Fibroblast of the aortic adventitia (primary cell): Measurements from ENCODE around the gene U2AF2. TPM values are rescaled to one million over a fixed set of nuclear protein-coding genes. Genes with fewer than 3 reads are reported as not detected.

ENCODE experiments used
- DNase-seq: peaks from one replicate; pipeline ENCODE4 v3.0.0-alpha.2; 2010; ENCODE audit warnings: low read depth
- H3K4me3 ChIP-seq: 2 replicates; pipeline ENCODE4 v1.5.1; 2011; ENCODE audit warnings: low read depth, mild to moderate bottlenecking, control low read depth, low read length, moderate library complexity
- total RNA-seq: library from RNA; depleted of rRNA; stranded (reverse); fragments of >200 nt; gene quantifications from 2 replicates; pipeline ENCODE4 v1.2.3, GENCODE V29; 2012; ENCODE audit warnings: low replicate concordance
- TF ChIP-seq, protein P1 (sequence below): IDR thresholded peaks from 2 replicates; pipeline ENCODE4 v1.5.1; 2011; ENCODE audit warnings: mild to moderate bottlenecking, low read length, control low read depth, inconsistent platforms; ENCODE audit not compliant: insufficient read depth

U2AF2 gene
- total RNA-seq, 1 donor: 71.4 TPM

GRCh38 chr19:55643003-55643886 is 11.6 kb upstream of the U2AF2 start, which contains the start of gene ZNF581:
ZNF581 (plus strand) TSS chr19:55643649; CDS start chr19:55644572, 923 bp downstream.
- H3K4me3 ChIP-seq: peak within 1 kb of the TSS; percentile 75
- peak; percentile 76 for DNase-seq
- TF ChIP-seq, protein P1, sequence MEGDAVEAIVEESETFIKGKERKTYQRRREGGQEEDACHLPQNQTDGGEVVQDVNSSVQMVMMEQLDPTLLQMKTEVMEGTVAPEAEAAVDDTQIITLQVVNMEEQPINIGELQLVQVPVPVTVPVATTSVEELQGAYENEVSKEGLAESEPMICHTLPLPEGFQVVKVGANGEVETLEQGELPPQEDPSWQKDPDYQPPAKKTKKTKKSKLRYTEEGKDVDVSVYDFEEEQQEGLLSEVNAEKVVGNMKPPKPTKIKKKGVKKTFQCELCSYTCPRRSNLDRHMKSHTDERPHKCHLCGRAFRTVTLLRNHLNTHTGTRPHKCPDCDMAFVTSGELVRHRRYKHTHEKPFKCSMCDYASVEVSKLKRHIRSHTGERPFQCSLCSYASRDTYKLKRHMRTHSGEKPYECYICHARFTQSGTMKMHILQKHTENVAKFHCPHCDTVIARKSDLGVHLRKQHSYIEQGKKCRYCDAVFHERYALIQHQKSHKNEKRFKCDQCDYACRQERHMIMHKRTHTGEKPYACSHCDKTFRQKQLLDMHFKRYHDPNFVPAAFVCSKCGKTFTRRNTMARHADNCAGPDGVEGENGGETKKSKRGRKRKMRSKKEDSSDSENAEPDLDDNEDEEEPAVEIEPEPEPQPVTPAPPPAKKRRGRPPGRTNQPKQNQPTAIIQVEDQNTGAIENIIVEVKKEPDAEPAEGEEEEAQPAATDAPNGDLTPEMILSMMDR: no peak

DNA sequence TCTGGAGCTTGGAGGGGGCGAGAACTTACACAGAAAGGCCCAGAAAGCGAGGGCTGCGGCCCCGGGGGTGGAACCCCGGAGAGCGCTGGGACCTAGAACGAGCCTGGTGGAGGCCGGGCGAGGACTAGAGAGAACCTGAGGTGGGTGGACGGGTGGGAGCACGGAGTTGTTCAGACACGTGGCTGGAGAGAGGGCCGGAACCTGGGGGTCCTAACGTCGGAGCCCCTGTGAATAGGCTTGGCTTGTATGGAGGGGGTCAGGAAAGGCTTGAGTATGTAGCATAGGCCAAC is 11.0 kb upstream of the U2AF2 start:
- H3K4me3 ChIP-seq: peak overlapping the region; percentile 75
- DNase-seq: no peak
- TF ChIP-seq, protein P1: no peak

- DNase-seq: no peak
- H3K4me3 ChIP-seq: peak overlapping the region; percentile 75
- TF ChIP-seq, protein P1: no peak
Measured at GRCh38 chr19:55644191-55644833, 10.5 kb upstream of the U2AF2 start.

DNA sequence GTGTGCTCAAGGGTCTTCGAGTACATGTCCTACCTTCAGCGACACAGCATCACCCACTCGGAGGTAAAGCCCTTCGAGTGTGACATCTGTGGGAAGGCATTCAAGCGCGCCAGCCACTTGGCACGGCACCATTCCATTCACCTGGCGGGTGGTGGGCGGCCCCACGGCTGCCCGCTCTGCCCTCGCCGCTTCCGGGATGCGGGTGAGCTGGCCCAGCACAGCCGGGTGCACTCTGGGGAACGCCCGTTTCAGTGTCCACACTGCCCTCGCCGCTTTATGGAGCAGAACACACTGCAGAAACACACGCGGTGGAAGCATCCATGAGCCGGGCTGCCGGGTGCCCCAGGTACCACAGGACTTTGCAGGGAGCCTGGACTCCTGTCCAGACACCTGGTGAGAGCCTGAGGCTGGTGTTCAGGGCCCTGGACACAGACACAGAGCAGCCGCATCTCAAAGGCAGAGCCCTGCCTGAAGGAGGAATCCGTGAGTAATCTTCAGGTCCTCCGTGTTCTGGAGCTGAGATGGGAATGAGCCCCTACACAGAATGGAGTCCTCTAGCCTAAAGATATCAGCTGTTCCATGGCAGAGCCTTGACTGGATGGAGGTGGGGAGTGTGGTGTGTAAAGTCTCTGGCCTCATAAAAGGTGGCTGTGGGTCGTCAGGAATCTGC is 9.9 kb upstream of the U2AF2 start:
- peak overlapping the region; percentile 75 for H3K4me3 ChIP-seq
- DNase-seq: no peak
- TF ChIP-seq, protein P1: no peak

GRCh38 chr19:55645512-55645881 is 9.3 kb upstream of the U2AF2 start:
- no peak for DNase-seq
- no peak overlapping the region for H3K4me3 ChIP-seq
- TF ChIP-seq, protein P1: no peak

GRCh38 chr19:55646889-55647731 is 7.7 kb upstream of the U2AF2 start:
- no peak for DNase-seq
- TF ChIP-seq, protein P1: no peak
- H3K4me3 ChIP-seq: peak overlapping the region; percentile 80
